GM12878 (cell line): ENCODE measurements around the gene GPAT3. TPM values are rescaled to one million over a fixed set of nuclear protein-coding genes. Genes with fewer than 3 reads are reported as not detected.

Source experiments
- ATAC-seq: fragments of 200-7000 bp; cut with Tn5 transposase; 3 replicates; pipeline ENCODE4 v1.9.1; 2020; ENCODE audit warnings: mild to moderate bottlenecking, moderate library complexity
- BruUV-seq: library from RNA; stranded (reverse); fragments of 400-500 nt; replicated peaks from 2 replicates; lab custom pipeline; 2021; lab: Mats Ljungman, UMichigan
- CTCF ChIA-PET: fragments of 300-600 bp; sonication (Branson Sonifier 250); formaldehyde crosslinking; extraction: SDS; loops from one replicate; lab custom pipeline; 2021; ENCODE audit warnings: inconsistent platforms; lab: Yijun Ruan, JAX
- POLR2A ChIA-PET: fragments of 350-600 bp; formaldehyde crosslinking; extraction: SDS; loops from one replicate; lab custom pipeline; 2021; ENCODE audit warnings: inconsistent platforms; lab: Charles Lee
- RAD21 ChIA-PET: fragments of 300-600 bp; sonication (Branson Sonifier 250); formaldehyde crosslinking; loops from one replicate; lab custom pipeline; 2023; ENCODE audit warnings: antibody characterized with exemption; ENCODE audit not compliant: unreplicated experiment; lab: Charles Lee
- SMC1A ChIA-PET: fragments of 300-600 bp; sonication (Branson Sonifier 250); formaldehyde crosslinking; loops from one replicate; lab custom pipeline; 2023; ENCODE audit not compliant: unreplicated experiment, uncharacterized antibody; lab: Charles Lee
- DNase-seq: peaks from one replicate; pipeline ENCODE4 v3.0.0-alpha.2; 2011; ENCODE audit warnings: low read depth, low spot score
- FAIRE-seq: peaks from 3 replicates; lab custom pipeline; 2011; peaks lifted over from hg19 to GRCh38; lab: Jason Lieb, UNC
- H2AFZ ChIP-seq: 2 replicates; pipeline ENCODE4 v1.6.0; 2011; ENCODE audit warnings: low read depth, low read length, control low read depth; ENCODE audit not compliant: control insufficient read depth
- H3K27ac ChIP-seq: 2 replicates; pipeline ENCODE4 v1.5.1; 2011; ENCODE audit warnings: control low read depth; ENCODE audit not compliant: control insufficient read depth, insufficient read depth
- H3K27me3 ChIP-seq, 2 experiments: replicated peaks in 1 of 2; 2 replicates each; pipeline versions ENCODE4 v1.6.0 to v1.6.1; 2011; ENCODE audit warnings: low read length in 1 of 2; ENCODE audit not compliant: control insufficient read depth in 2 of 2, insufficient read depth in 2 of 2
- H3K36me3 ChIP-seq, 2 experiments: 2 replicates each; pipeline ENCODE4 v1.5.1; 2011; ENCODE audit warnings: low read length in 1 of 2; ENCODE audit not compliant: control insufficient read depth in 2 of 2, insufficient read depth in 2 of 2
- H3K4me1 ChIP-seq: 2 replicates; pipeline ENCODE4 v1.6.1; 2011; ENCODE audit warnings: mild to moderate bottlenecking, low read length, moderate library complexity, mixed read lengths; ENCODE audit not compliant: control insufficient read depth, insufficient read depth
- H3K4me2 ChIP-seq: 2 replicates; pipeline ENCODE4 v1.6.0; 2011; ENCODE audit warnings: control low read depth; ENCODE audit not compliant: control insufficient read depth, insufficient read depth
- H3K4me3 ChIP-seq: fragments of 200-600 bp; sonication (generic); 2 replicates; pipeline ENCODE4 v1.5.1; 2016
- H3K79me2 ChIP-seq: 2 replicates; pipeline ENCODE4 v1.6.0; 2011; ENCODE audit warnings: low read length; ENCODE audit not compliant: control insufficient read depth, insufficient read depth
- H3K9ac ChIP-seq: 2 replicates; pipeline ENCODE4 v1.8.0; 2011; ENCODE audit warnings: low read length, control low read depth, mixed read lengths; ENCODE audit not compliant: control insufficient read depth, insufficient read depth
- H3K9me3 ChIP-seq: replicated peaks from 3 replicates; pipeline ENCODE4 v1.5.1; 2011; ENCODE audit warnings: mild to moderate bottlenecking, low read length; ENCODE audit not compliant: control insufficient read depth, insufficient read depth
- H4K20me1 ChIP-seq: 2 replicates; pipeline ENCODE4 v1.6.0; 2011; ENCODE audit not compliant: control insufficient read depth, insufficient read depth
- ATF7 ChIP-seq: fragments of 450-650 bp; IDR thresholded peaks from 2 replicates; pipeline ENCODE4 v1.6.1; 2016; ENCODE audit warnings: low read depth, mild to moderate bottlenecking
- BRCA1 ChIP-seq: IDR thresholded peaks from 2 replicates; pipeline ENCODE4 v1.6.1; 2011; ENCODE audit warnings: low read depth, low read length, improper control_type of control experiment
- KAT2A ChIP-seq: conservative IDR thresholded peaks from 2 replicates; pipeline ENCODE4 v1.6.1; 2011; ENCODE audit warnings: low read depth, low read length; ENCODE audit not compliant: control insufficient read depth
- KLF5 ChIP-seq: fragments of 450-650 bp; IDR thresholded peaks from 2 replicates; pipeline ENCODE4 v1.6.1; 2014; ENCODE audit warnings: mild to moderate bottlenecking; ENCODE audit not compliant: partially characterized antibody
- LARP7 ChIP-seq: fragments of 450-650 bp; IDR thresholded peaks from 2 replicates; pipeline ENCODE4 v1.6.1; 2017; ENCODE audit warnings: mild to moderate bottlenecking
- NR2F1 ChIP-seq: fragments of 450-650 bp; conservative IDR thresholded peaks from 2 replicates; pipeline ENCODE4 v1.6.1; 2017; ENCODE audit warnings: mild to moderate bottlenecking
- PAX8 ChIP-seq: fragments of 450-650 bp; IDR thresholded peaks from 2 replicates; pipeline ENCODE4 v1.6.1; 2017; ENCODE audit warnings: mild to moderate bottlenecking, moderate library complexity
- RAD21 ChIP-seq: IDR thresholded peaks from 2 replicates; pipeline ENCODE4 v1.6.1; 2011; ENCODE audit warnings: mild to moderate bottlenecking, low read depth, low read length, moderate library complexity; ENCODE audit not compliant: insufficient read depth
- SMC3 ChIP-seq: IDR thresholded peaks from 2 replicates; pipeline ENCODE4 v1.6.1; 2011; ENCODE audit warnings: low read length, improper control_type of control experiment, borderline replicate concordance
- STAT1 ChIP-seq: fragments of 450-650 bp; conservative IDR thresholded peaks from 2 replicates; pipeline ENCODE4 v1.6.1; 2014; ENCODE audit warnings: antibody characterized with exemption, mild to moderate bottlenecking
- ZNF207 ChIP-seq: fragments of 450-650 bp; IDR thresholded peaks from 2 replicates; pipeline ENCODE4 v1.6.1; 2014; ENCODE audit warnings: antibody characterized with exemption, mild to moderate bottlenecking, borderline replicate concordance
- ZNF24 ChIP-seq: fragments of 450-650 bp; IDR thresholded peaks from 2 replicates; pipeline ENCODE4 v1.6.1; 2017; ENCODE audit warnings: antibody characterized with exemption, mild to moderate bottlenecking
- ZNF274 ChIP-seq: IDR thresholded peaks from one replicate; pipeline ENCODE4 v1.8.0; 2011; ENCODE audit not compliant: insufficient read length, insufficient read depth
- WGBS: methylation state at CpG from one replicate; pipeline ENCODE4 v1.1.6; 2016; ENCODE audit warnings: low lambda C conversion rate; ENCODE audit not compliant: insufficient replicate concordance, insufficient coverage; ENCODE audit errors: missing lambda C conversion rate; 5-methylcytosine and 5-hydroxymethylcytosine counted together
- in situ Hi-C: fragments of 300-500 bp; cut with MboI; formaldehyde crosslinking; loops from 9 replicates; pipeline ENCODE4 v1.14.3; 2018; ENCODE audit warnings: mixed read lengths
- intact Hi-C: fragments of 100-400 bp; cut with micrococcal nuclease; formaldehyde crosslinking; loops from one replicate; pipeline ENCODE4 v1.14.2; 2022; ENCODE audit not compliant: unreplicated experiment
- polyA plus RNA-seq, 11 experiments: library from polyadenylated mRNA; depleted of rRNA in 4 of 11; unstranded in 6 of 11; stranded (reverse) in 5 of 11; fragments of >200 nt; fragmentation: Nextera tagmentation in 4 of 11; fragmentation: Illumina TruSeq in 1 of 11; extraction: Ambion mirVana in 4 of 11; extraction: Trizol in 1 of 11; gene quantifications; 1 replicate in 1 of 11; 2 replicates in 10 of 11; pipeline versions ENCODE4 v1.2.1 to v1.2.3, GENCODE V29; 2011 to 2016; ENCODE audit warnings: inconsistent platforms in 2 of 11, missing spikeins in 2 of 11, low read depth in 1 of 11
- total RNA-seq, 4 experiments: library from RNA; depleted of rRNA in 3 of 4; stranded (reverse); fragments of >200 nt in 3 of 4; fragmentation: Illumina TruSeq in 1 of 4; extraction: Trizol in 1 of 4; gene quantifications; 2 replicates each; pipeline versions ENCODE4 v1.2.1 to v1.2.3, GENCODE V29; 2013 to 2021

GPAT3 gene
- total and polyA plus RNA-seq, 10 of the 15 experiments (the other 5 are each of a cell fraction or from before 2014, with no cell fraction given), result 0.26 to 1.1 (median 0.52) TPM

DNA sequence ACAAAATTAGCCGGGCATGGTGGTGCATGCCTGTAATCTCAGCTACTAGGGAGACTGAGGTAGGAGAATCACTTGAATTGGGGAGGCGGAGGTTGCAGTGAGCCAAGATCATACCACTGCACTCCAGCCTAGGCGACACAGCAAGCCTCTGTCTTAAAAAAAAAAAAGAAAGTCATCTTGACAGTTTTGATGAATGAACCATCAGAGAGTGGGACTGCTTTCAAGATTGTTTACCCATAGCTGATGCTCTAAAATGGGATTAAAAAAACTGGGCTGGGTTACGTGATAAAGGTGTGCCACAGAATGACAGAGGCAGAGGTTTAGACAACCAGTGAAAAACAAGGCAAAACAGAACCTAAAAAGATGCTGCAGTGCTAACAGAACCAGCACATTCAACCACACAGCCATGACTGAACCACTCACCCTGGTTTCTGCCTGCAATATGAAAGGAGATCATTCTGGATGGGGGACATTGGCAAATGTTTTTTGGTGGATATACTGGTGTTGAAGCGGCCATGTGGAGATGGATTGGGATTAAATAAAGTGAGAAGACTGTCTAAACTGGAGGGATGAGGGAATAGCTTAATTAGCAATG lies 22.2 kb downstream of the GPAT3 start (continued):
- no peak for TF ChIP-seq ATF7
- no peak for TF ChIP-seq STAT1
- TF ChIP-seq ZNF274, result no peak

DNA sequence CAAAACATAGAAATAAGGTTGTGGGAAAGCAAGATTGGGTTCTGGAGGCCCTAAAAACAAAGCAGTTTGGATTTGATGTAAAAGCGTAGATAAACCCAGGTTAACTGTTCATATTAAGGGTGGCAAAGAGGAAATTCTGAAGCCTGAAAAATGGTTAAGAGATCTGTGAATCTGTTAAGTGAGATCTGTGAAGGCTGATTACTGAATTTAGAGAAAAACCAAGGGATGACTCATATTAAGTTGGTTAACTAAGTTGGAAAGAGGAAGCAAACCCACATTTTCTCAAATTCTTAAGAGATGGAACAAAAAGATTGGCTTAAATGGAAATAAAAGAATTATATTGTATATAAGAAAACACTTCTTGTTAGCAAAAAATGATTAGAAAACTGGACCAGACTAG lies 22.8 kb downstream of the GPAT3 start:
- SMC1A ChIA-PET, result no interaction called here
- peak; percentile 52 for ATAC-seq

More for the DNA sequence above, 22.8 kb downstream of the GPAT3 start:
- TF ChIP-seq PAX8 (no peak), SMC3 (no peak), KLF5 (no peak), ZNF207 (no peak), RAD21 (no peak), LARP7 (no peak), NR2F1 (no peak), BRCA1 (no peak), KAT2A (no peak), ZNF24 (no peak)
- no peaks in the 10 kb centered on the region for H3K36me3 ChIP-seq
- H3K9me3 ChIP-seq, result no peaks in the 10 kb centered on the region
- ChIA-PET CTCF (interaction anchor here (0.6 to 1.6 kb wide), 2 partner anchors 10 to 11 kb away, joined by 3 to 8 read pairs; no protein-coding TSS in a partner anchor), RAD21 (no interaction called here), POLR2A (no interaction called here)
- no peak overlapping the region for H2AFZ ChIP-seq
- H3K27ac ChIP-seq, result no peak overlapping the region
- no peaks in the 10 kb centered on the region for H3K27me3 ChIP-seq
- no peak overlapping the region for H3K4me2 ChIP-seq
- H3K4me3 ChIP-seq, result no peak overlapping the region
- no peak overlapping the region for H3K9ac ChIP-seq
- no peaks in the 10 kb centered on the region for H4K20me1 ChIP-seq
- H3K79me2 ChIP-seq, result no peaks in the 10 kb centered on the region
- no TSS peak for BruUV-seq
- in situ Hi-C loops, result no loop called here
- intact Hi-C loops, result no loop called here
- no peak for DNase-seq
- no peak for FAIRE-seq
- 0% methylated on average over 1 of the region's 1 CpG for WGBS
- no peaks in the 10 kb centered on the region for H3K4me1 ChIP-seq
